Endometrial microvascular endothelial cells (primary cell): ENCODE data around the gene USP9X. TPM values are rescaled to one million over a fixed set of nuclear protein-coding genes. Genes with fewer than 3 reads are reported as not detected.
"Not testable (repeated sequence)": the region's sequence is repeated elsewhere in the genome, so short reads cannot be mapped to it uniquely, and the experiment has no call there.

ENCODE experiments used
- in situ Hi-C: cut with HindIII; loops from 2 replicates; pipeline ENCODE4 v1.10.0; 2017; ENCODE audit warnings: low sequenced_read_pairs, low pct_unique_long_range_greater_than_20kb; ENCODE audit errors: inconsistent ontology term
- total RNA-seq: library from RNA; depleted of rRNA; stranded (reverse); fragments of >200 nt; gene quantifications from one replicate; pipeline ENCODE4 v1.2.3, GENCODE V29; 2015; ENCODE audit errors: inconsistent ontology term

Gene USP9X
- total RNA-seq, 1 donor from 2014 or later: 56.0 TPM

DNA sequence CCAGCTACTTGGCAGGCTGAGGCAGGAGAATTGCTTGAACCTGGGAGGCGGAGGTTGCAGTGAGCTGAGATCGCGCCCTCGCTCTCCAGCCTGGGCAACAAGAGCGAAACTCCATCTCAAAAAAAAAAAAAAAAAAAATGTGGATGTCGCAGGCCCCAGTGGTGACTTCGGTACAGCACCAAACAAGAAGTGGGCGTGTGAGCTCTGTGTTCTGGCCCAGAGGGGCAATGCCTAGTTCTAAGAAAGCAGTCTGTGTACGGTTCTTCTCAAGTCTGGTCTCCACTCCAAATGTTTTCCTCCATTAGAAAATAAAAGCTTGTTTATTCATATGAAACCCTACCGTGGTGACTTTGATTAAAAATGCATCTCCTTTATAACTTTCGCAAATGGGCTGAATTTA, 156.7 kb downstream of the USP9X start:
- in situ Hi-C loops: no loop called here

DNA sequence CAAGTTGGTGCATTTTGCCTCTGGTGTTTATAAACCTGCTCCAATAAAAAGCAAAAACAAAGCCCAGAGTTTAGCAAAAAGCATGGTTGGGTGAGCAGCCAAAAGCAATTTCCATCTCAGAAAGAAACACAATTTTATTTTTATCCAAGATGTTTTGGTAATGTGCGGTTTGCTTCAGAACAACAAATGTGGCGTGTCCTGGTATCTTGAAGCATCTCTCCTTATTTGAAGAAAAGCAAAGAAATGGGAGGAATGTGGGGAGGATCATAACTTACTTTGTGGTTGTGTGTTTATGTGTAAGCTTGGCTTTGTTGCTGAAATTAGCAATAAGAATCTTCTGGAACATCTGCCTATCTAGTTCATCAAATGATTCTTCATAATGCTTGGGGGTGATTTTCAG, 160.4 kb downstream of the USP9X start:
- in situ Hi-C loops: no loop called here

DNA sequence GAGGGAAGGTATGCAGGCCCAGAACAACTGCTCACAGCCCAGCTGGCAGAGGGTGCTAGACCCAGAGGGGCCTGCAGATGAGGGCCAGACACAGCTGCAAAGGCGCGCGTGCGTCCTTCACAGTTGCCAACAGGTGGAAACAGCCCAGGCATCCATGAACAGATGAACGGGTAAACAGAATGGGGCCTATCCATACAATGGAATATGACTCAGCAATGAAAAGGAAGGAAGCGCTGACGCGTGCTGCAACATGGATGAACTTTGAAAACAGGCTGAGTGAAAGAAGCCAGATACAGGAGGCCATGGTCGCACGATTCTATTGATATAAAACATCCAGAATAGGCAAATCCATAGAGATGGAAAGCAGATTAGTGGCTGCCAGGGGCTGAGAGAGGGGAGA, 165.6 kb downstream of the USP9X start:
- in situ Hi-C loops: no loop called here

DNA sequence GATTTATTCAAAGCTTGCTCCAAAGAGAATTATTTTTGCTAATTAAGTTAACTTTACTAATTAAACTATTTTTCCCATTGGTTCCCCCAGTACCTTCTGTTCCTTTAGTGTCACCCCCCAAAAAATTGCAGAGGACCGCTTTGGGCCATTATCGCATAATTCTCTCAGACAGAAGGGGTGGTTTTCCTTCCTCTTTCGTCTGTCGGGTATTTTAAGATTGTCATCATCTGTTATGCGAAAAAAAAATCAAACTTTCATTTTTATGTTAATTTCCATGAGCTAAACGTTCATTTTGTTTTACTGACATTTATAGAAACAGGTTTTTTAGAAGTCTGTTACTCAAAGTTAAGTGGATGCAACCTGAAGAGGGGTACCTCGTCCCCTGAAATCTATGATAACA, 172.6 kb downstream of the USP9X start:
- in situ Hi-C loops: no loop called here

GRCh38 chrX:41258226-41258625, 173.0 kb downstream of the USP9X start:
- in situ Hi-C loops: no loop called here

DNA sequence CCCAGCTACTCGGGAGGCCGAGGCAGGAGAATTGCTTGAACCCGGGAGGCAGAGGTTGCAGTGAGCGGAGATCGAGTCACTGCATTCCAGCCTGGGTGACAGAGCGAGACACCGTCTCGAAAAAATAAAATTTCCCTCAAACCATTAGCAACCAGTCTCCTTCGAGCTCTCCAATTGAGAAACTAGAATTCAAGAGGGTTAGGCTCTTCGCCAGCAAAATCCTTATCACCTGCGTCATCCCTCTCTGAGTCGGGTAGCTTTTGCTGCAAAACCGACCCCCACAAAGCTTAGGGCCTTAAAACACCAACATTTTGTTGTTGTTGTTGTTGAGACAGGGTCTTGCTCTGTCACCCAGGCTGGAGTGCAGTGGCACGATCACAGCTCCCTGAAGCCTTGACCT, 173.6 kb downstream of the USP9X start:
- in situ Hi-C loops: no loop called here

GRCh38 chrX:41259516-41259915, 174.3 kb downstream of the USP9X start:
- in situ Hi-C loops: no loop called here

DNA sequence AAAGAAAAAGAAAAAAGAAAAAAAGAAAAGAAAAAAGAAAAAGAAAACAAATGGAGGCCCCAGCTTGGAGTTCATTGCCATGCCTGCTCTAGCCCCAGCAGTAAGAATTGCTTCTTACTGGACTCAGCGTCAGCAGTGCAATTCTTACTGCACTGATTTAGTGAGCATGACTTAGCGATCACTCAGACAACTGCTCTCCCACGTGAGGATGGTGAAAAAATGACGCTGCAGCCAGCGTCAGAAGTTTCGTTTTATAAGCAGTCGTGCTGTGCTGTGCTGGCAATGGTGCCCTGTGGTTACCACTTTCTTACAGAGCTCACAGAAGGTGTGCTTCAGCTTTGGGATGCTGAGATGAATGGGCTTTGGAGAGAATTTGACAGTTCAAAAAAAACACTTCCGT, 180.4 kb downstream of the USP9X start:
- in situ Hi-C loops: no loop called here

DNA sequence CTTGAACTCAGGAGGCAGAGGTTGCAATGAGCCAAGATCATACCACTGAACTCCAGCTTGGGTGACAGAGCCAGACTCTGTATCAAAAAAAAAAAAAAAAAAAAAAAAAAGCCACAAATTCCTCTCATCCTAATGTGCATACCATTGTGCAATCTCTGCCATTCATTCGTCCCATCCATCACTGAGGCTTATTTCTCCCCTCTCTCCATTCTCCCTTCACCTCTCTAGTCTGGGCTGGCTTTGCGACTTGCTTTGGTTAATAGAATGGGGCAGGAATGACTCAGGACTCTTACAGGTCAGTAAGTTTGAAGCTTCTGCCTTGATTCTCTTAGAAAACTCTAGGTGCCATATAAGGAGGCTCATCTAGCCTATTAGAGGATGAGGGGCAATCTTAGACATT, 188.4 kb downstream of the USP9X start:
- in situ Hi-C loops: no loop called here

DNA sequence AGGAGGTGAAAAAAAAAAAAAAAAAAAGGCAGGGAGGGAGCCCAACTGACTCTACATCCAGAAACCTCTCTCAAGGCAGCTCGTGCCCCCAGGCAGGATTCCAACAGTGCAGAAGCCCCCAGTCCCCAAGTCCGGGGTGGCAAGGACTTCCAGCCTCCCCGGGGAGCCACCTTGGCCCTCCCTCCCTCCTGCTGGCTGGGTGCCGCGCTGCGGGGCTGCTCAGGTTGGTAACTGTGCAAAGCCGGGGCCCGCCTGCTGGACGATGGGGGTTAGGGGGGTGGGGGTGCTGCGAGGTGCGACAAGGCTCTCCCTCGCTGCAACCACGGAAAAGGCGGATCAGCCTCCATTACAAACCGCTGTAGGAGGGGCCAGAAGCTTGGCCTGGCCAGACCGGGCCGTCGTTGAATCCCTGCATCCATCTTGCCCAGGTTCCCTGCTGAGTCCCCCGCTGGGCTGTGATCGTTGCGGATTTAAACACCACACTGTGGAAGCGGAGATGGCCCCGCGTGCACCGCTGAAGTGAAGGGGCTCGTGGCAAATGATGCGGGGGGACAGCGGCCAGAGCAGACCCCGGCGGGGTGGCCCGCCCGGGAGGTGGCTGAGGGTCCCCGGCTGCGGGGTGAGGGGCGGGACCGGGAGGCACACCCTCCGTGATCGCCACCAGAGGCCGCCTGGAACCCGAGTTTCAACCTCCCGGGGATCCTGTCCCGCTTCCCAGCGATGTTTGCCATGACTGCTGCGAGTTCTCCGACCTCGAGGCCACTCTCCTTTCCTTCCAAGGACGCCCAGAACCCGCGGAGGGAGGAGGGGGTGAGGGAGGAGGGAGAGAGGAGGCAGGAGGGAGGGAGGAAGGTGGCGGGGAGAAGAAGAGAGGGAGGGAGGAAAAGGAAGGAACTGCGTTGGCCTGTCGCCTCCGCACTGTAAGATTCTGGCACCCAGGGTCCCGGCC, 190.7 kb downstream of the USP9X start:
- in situ Hi-C loops: no loop called here

DNA sequence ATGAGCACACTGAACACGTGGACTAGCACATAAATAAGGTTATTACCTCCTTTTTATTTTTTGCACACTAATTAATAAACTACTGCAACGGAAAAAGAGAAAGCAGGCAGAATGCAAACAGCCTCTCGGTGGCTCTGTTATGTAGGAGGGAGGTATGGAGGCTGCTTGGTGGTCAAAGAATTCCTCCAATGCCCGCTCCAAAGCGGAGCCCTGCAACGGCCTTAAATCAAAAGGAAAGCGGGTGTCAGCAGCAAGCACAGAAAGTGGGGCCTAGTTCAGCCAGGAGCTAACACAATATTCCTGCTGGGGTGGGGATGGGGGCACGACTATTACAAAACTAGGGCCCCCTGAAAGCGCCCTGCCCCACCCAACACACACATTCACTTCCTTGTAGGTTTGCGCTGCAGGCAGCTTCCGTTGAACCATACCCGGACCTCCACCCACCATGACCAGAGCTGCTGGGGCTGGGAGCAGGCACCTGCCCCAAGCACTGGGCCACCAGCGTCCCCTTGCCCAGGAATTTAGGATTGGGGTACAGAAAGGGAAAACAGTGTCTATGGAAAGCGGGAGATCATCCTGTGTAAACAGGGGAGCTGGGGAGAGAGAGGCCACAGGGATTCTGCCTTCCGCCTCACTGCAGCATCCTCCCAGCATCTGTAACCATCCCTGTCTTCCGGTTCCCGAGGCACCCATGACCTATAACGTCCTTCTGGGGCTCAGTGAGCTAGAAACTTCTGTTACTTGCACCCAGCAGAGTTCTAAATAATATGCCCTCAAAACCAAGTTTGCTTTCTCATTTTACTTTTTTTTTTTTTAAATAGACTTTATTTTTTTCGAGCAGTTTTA, 191.6 kb downstream of the USP9X start:
- in situ Hi-C loops: no loop called here

DNA sequence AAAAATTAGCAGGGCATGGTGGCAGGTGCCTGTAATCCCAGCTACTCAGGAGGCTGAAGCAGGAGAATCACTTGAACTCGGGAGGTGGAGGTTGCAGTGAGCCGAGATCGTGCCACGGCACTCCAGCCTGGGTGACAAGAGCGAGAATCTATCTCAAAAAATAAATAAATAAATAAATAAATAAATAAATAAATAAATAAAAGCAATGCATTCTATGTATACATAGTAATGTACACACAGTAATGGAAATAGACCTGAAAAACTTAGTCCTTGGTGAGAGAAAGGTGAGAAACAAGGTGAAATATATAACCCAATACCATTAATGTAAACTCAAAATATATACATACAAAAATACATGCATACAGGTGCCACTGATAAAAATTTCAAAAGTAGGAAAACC, 197.1 kb downstream of the USP9X start:
- in situ Hi-C loops: not testable (repeated sequence)

DNA sequence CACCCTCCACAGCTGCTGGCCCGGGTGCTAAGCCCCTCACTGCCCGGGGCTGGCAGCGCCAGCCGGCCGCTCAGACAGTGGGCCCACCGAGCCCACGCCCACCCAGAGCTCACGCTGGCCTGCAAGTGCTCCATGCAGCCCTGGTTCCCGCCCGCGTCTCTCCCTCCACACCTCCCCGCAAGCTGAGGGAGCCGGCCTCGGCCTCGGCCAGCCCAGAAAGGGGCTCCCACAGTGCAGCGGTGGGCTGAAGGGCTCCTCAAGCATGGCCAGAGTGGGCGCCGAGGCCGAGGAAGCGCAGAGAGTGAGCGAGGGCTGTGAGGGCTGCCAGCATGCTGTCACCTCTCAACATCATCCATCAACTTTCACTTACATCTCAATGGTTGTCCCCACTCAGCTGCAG, 200.7 kb downstream of the USP9X start:
- in situ Hi-C loops: not testable (repeated sequence)

Other genes with a start within 250 kb of the USP9X start
- 242 TPM for gene DDX3X, start 248.7 kb downstream of the USP9X start, total RNA-seq